Right lobe of liver (tissue), 4 donors: ENCODE data around the gene KLHL1.

Experiments used
- POLR2A ChIP-seq: fragments of 450-650 bp; IDR thresholded peaks from one replicate; pipeline ENCODE4 v1.6.1; 2017; ENCODE audit warnings: antibody characterized with exemption, mild to moderate bottlenecking
- TF ChIP-seq, protein P1 (sequence below), 4 donors: fragments of 200-600 bp in 3 of 4; fragments of 450-650 bp in 1 of 4; IDR thresholded peaks; one replicate each; pipeline versions ENCODE4 v1.5.1 to v1.8.0; 2016 to 2022; ENCODE audit warnings: antibody characterized with exemption in 4 of 4, mild to moderate bottlenecking in 2 of 4
- donor health status: DM: no; HTN: no; CAD: no.
- donor health status: DM: no; HTN: no; CAD: no.
- donor health status: DM: no; HTN: yes; CAD: no.

DNA sequence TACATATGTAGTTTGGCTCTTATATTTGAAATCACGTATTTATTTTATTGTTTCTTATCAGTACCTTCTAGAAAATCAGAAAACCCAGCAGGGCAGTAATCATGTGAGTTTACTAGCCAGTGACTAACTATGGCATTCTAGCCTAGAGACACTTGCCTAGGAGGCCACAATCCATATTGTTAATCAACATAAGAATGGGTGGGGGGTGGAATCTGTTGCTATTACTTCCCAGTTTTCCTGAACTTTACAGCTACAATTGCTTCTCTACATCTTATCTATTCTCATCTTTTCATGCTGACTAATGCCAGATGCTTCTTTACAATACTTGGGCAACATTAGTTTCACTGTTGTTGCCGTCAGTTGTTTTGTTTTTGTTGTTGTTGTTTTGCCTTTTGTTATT lies 19.3 kb downstream of the KLHL1 start:
- TF ChIP-seq, protein P1, sequence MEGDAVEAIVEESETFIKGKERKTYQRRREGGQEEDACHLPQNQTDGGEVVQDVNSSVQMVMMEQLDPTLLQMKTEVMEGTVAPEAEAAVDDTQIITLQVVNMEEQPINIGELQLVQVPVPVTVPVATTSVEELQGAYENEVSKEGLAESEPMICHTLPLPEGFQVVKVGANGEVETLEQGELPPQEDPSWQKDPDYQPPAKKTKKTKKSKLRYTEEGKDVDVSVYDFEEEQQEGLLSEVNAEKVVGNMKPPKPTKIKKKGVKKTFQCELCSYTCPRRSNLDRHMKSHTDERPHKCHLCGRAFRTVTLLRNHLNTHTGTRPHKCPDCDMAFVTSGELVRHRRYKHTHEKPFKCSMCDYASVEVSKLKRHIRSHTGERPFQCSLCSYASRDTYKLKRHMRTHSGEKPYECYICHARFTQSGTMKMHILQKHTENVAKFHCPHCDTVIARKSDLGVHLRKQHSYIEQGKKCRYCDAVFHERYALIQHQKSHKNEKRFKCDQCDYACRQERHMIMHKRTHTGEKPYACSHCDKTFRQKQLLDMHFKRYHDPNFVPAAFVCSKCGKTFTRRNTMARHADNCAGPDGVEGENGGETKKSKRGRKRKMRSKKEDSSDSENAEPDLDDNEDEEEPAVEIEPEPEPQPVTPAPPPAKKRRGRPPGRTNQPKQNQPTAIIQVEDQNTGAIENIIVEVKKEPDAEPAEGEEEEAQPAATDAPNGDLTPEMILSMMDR (IDR thresholded peaks at IDR 0.05) = no peak
- TF ChIP-seq POLR2A = no peak
